Colon (tissue), 2 donors: ENCODE data around the gene PFDN4.
"Not testable (repeated sequence)": the region's sequence is repeated elsewhere in the genome, so short reads cannot be mapped to it uniquely, and the experiment has no call there.

Source experiments
- FAIRE-seq: peaks from 2 replicates; lab custom pipeline; 2012; peaks lifted over from hg19 to GRCh38; lab: Jason Lieb, UNC
- donor health status: control.
- donor health status: control.

The PFDN4 gene

DNA sequence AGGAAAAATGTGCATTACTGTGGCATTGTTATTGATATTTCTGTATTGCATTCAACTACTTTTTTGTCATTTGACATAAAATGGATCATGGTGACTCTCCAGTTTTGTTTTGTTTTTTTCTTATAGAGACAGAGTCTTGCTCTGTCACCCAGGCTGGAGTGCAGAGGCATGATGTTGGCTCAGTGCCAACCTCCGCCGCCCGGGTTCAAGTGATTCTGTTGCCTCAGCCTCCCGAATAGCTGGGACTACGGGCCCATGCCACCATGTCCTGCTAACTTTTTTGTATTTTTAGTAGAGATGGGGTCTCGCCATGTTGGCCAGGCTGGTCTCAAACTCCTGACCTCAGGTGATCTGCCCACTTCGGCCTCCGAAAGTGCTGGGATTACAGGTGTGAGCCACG is 16.8 kb downstream of the PFDN4 start:
- not testable (repeated sequence) for FAIRE-seq

- no peak for FAIRE-seq
Measured at GRCh38 chr20:54227241-54227640, 19.4 kb downstream of the PFDN4 start.

- no peak for FAIRE-seq
Measured at GRCh38 chr20:54227751-54228150, 19.9 kb downstream of the PFDN4 start.

DNA sequence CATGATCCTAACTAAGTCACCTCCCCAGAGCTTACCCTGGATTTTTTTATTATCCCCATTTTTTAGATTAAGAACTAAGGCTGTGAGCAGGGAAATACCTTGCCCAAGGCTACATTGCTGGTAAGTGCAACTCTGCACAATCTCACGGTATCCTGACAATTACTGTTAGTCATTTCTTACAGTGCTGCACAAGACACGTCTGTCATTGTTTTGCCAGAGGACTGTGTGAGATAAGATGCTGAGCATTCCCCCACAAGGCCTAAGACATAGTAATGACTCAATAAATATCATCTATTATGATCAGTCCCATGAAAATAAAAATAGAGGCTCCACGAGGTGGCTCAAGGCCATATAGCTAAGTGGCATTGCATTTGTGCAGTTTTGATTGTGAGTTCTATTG is 21.0 kb downstream of the PFDN4 start:
- no peak for FAIRE-seq

DNA sequence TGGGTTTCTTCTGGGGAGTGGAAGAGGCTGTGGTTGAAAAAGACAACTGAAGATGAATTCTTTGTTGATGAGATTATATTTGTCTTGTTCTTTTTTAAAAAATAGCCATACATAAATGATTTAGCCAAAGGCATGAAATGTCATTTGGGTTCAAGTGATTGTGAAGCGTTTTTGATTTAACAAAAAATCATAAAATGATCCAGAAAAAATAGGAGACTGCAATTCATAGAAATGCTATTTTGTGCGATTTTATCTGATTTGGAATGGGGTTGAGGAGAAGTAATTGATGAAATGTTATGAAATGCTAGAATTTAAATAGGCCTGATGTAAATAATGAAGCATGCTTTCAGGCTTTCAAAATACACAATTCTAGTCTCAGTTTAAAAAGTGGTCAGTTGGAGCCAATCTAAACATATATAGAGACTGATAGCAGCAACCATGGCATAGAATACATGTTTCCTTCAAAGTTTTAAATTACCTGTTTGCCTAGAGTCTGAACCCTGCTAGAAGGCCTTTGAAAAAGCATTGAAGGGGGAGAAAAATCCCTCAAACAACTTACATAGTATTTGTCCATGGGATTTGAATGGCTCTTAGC is 21.8 kb downstream of the PFDN4 start:
- FAIRE-seq, result no peak

GRCh38 chr20:54231036-54231435 is 23.1 kb downstream of the PFDN4 start:
- FAIRE-seq, result no peak

GRCh38 chr20:54234991-54235390 is 27.1 kb downstream of the PFDN4 start:
- no peak for FAIRE-seq

DNA sequence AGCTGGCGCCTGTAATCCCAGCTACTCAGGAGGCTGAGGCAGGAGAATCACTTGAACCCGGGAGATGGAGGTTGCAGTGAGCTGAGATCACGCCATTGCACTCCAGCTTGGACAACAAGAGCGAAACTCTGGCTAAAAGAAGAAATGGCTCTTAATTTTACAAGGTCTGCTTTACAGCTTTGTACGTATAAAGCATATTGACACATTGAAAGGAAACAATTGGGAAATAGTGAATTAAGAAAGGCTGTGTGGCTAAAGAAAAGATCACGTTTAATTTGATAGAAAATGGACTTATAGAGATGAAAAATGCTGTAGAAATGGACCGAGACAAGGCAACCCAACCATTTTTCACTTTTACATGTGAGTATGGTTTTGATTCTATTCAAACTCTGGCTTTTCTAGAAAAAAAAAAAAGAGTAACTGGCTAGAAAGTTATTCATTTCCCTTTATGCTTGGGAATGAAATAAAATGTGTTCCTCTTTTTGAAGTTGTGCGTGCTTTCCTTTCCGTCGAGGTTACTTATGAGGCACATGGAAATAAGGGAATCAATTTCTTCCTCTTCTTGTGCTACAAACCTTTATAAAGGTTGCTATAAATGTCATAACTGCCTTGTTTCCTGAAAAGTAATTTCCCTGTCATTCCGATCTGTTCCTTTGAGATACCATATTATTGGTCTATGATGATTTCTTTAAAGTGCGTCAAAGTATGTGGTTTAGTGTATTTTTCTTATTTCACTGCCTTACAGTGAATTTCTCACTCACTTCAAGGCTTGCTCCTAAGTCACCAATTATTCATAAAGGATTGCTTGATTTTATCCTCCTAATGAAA is 29.4 kb downstream of the PFDN4 start:
- FAIRE-seq, result no peak

GRCh38 chr20:54244113-54244512 is 36.2 kb downstream of the PFDN4 start:
- FAIRE-seq, result no peak

GRCh38 chr20:54248705-54249104 is 40.8 kb downstream of the PFDN4 start:
- not testable (repeated sequence) for FAIRE-seq

DNA sequence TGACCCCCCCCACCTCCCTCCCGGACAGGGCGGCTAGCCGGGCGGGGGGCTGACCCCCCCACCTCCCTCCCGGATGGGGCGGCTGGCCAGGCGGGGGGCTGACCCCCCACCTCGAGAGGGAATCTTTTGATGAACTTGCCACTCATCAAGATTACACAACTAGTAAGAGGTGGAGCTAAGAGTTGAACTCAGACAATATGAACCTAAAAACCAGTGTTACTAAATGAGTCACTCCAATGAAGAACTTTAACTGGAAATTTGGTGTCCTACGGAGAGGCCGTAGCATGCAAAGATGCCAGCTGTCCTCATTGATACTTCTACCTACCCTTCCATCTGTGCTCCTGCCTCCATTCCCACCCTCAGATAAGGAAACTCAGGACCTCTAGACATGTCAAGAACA is 42.8 kb downstream of the PFDN4 start:
- FAIRE-seq, result no peak

- no peak for FAIRE-seq
Measured at GRCh38 chr20:54251096-54251495, 43.2 kb downstream of the PFDN4 start.

- FAIRE-seq, result no peak
Measured at GRCh38 chr20:54254596-54254995, 46.7 kb downstream of the PFDN4 start.

- FAIRE-seq, result no peak
Measured at GRCh38 chr20:54255157-54255556, 47.3 kb downstream of the PFDN4 start.

DNA sequence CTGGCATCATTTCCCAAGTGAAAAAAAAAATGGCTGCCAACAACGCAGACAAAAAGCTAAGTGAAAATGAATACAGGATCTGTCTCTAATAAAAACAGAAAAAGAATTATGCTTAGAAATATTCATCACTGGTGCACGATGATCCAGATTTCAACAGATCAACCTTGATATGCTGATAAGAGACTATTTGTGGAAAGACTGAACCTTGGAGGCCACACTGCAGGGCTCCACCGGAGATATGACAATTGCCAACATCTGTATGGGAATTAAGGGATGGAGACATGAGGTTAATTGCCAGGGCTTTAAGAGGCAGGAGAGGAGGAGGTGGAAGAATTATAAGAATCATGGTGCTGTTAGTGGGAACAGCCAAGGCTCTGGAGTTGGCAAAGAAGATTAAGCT is 48.3 kb downstream of the PFDN4 start:
- no peak for FAIRE-seq

DNA sequence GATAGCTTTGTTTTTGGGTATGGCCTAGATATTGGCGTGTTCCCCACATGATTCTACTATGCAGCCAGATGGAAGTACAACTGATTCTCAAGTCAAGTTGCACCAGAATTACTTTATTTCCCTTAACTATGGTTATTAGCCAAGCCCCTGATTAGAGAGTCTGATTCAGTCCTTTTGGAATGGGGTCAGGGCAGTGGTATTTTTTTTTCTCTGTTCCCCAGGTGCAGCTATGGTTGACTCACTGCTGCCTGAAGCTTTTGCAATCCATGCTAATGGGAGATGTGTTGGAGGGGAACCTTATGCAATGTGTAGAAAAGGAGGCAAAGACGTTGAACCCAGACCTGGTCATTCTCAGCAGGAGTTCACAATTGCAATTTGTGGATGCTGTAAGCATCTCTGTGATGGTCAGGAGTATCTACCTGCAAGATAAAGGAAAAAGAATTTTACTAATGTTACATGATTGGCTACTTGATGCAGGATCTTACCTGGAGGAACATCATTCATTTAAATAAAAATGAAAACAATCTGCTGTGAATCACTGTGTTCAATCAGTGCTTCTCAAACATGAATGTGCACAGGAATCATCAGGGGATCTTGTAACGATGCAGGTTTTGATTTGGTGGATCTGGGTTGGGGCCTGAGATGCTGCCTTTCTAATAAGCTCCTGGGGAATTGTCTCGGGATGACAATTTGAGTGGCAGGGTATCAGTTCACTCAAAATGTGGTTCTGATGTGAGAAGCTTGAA is 49.4 kb downstream of the PFDN4 start:
- no peak for FAIRE-seq

DNA sequence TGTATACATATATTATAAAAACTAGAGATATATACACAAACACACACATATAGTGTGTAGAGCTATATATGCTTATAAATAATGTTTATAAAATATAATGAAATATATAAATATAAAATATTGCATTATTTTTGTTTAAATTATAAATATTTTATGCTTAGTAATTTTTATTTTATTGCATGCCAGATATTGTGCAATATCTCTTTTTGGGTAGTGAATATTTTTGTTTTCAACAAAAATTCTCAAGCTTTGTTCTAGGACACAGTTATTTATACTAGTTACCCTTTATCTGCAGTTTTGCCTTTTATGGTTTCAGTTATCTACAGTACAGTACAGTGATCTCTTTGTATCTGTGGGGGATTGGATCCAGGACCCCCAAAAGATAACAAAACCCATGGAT is 52.2 kb downstream of the PFDN4 start:
- FAIRE-seq, result no peak

- no peak for FAIRE-seq
Measured at GRCh38 chr20:54262671-54263070, 54.8 kb downstream of the PFDN4 start.

- FAIRE-seq, result no peak
Measured at GRCh38 chr20:54263116-54263690, 55.3 kb downstream of the PFDN4 start.

GRCh38 chr20:54265791-54266190 is 57.9 kb downstream of the PFDN4 start:
- FAIRE-seq, result not testable (repeated sequence)

DNA sequence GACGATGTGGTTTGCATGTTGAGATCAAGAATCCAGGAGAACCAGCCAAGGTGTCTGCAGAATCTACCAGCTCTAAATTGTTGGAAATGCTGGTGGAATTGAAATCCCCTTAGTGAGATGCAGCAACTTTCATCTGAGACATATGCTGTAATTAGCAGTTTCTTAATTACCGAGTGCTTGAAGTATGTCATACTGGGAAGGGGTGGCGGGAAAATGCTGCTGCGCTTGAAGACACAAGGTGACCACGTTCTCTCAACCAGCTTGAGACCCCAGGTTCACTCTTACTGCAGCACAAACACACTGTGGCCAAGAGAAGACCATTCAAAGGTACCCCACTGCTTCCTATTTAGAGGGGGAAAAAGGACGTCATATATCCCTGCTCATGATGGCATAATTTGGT is 59.0 kb downstream of the PFDN4 start:
- FAIRE-seq, result no peak

GRCh38 chr20:54267483-54268003 is 59.7 kb downstream of the PFDN4 start:
- FAIRE-seq, result no peak

DNA sequence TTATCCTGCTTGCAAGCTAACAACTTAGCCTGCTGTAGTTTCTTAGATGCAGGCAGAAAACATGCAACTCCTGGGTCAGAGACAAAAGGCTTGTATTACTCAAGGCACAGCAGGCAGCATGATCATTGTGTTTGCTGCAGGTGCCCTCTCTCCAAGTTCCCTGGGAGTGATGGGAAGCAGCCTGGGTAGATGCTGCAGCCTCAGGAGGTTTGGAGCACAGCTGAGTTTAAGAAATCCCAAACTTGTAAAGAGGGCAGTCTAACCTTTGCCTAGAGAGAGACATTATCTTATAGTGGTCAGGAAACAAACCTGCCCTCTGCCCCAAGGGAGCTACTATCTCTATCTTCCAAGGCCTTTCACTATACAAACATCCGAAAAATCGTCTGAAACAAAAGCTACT is 61.1 kb downstream of the PFDN4 start:
- no peak for FAIRE-seq
